ENCODE results near the gene PCBD1.

DNA sequence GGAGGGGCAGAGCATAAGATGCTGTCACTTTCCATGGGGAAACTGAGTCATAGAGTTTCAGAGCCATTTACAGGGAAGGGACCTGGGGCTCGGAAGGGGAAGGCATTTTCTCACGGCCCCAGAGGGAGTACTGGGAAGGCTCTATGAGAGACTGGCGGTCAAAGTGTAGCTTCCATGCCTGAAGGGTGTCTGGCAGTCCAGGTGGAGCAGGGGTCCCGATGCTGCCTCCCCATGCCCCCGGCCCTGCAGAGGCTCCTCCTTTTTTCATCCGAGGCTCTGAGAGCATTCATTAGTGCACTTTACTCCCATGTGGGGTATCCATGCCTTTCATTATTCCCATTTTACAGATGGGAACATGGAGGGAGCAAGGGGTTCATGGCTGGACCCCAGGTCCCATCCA, 27.9 kb upstream of the PCBD1 start:
- TF ChIP-seq SP1 (IDR thresholded peaks at IDR 0.05): no peak
- no peak for TF ChIP-seq L3MBTL2 (conservative IDR thresholded peaks at IDR 0.05)
- TF ChIP-seq BHLHE40 (IDR thresholded peaks at IDR 0.05; ENCODE audit: borderline replicate concordance): no peak
- TF ChIP-seq ZNF384 (IDR thresholded peaks at IDR 0.05): no peak
- TF ChIP-seq FOXM1 (IDR thresholded peaks at IDR 0.05; ENCODE audit: borderline replicate concordance): no peak
- no peak for TF ChIP-seq TARDBP (IDR thresholded peaks at IDR 0.05)
- no peak for TF ChIP-seq CTBP1 (IDR thresholded peaks at IDR 0.05; ENCODE audit: borderline replicate concordance)
- no peak for TF ChIP-seq HDGF (IDR thresholded peaks at IDR 0.05; ENCODE audit: borderline replicate concordance)
- TF ChIP-seq FOXK2 (IDR thresholded peaks at IDR 0.05): no peak
- TF ChIP-seq NFRKB (IDR thresholded peaks at IDR 0.05): no peak
- no peak for TF ChIP-seq FOXA1 (IDR thresholded peaks at IDR 0.05)
- TF ChIP-seq SUZ12 (IDR thresholded peaks at IDR 0.05): no peak
- TF ChIP-seq ARNT (IDR thresholded peaks at IDR 0.05): no peak

Measured in HEK293T (cell line).